GM12878 (cell line): ENCODE results near the gene PSMD4. TPM values are rescaled to one million over a fixed set of nuclear protein-coding genes. Genes with fewer than 3 reads are reported as not detected.

ENCODE experiments used
- ATAC-seq: fragments of 200-7000 bp; cut with Tn5 transposase; 3 replicates; pipeline ENCODE4 v1.9.1; 2020; ENCODE audit warnings: mild to moderate bottlenecking, moderate library complexity
- BruUV-seq: library from RNA; stranded (reverse); fragments of 400-500 nt; replicated peaks from 2 replicates; lab custom pipeline; 2021; lab: Mats Ljungman, UMichigan
- CTCF ChIA-PET: fragments of 300-600 bp; sonication (Branson Sonifier 250); formaldehyde crosslinking; extraction: SDS; loops from one replicate; lab custom pipeline; 2021; ENCODE audit warnings: inconsistent platforms; lab: Yijun Ruan, JAX
- POLR2A ChIA-PET: fragments of 350-600 bp; formaldehyde crosslinking; extraction: SDS; loops from one replicate; lab custom pipeline; 2021; ENCODE audit warnings: inconsistent platforms; lab: Charles Lee
- RAD21 ChIA-PET: fragments of 300-600 bp; sonication (Branson Sonifier 250); formaldehyde crosslinking; loops from one replicate; lab custom pipeline; 2023; ENCODE audit warnings: antibody characterized with exemption; ENCODE audit not compliant: unreplicated experiment; lab: Charles Lee
- SMC1A ChIA-PET: fragments of 300-600 bp; sonication (Branson Sonifier 250); formaldehyde crosslinking; loops from one replicate; lab custom pipeline; 2023; ENCODE audit not compliant: unreplicated experiment, uncharacterized antibody; lab: Charles Lee
- DNase-seq: peaks from one replicate; pipeline ENCODE4 v3.0.0-alpha.2; 2011; ENCODE audit warnings: low read depth, low spot score
- FAIRE-seq: peaks from 3 replicates; lab custom pipeline; 2011; peaks lifted over from hg19 to GRCh38; lab: Jason Lieb, UNC
- H2AFZ ChIP-seq: 2 replicates; pipeline ENCODE4 v1.6.0; 2011; ENCODE audit warnings: low read depth, low read length, control low read depth; ENCODE audit not compliant: control insufficient read depth
- H3K27ac ChIP-seq: 2 replicates; pipeline ENCODE4 v1.5.1; 2011; ENCODE audit warnings: control low read depth; ENCODE audit not compliant: control insufficient read depth, insufficient read depth
- H3K27me3 ChIP-seq, 2 experiments: replicated peaks in 1 of 2; 2 replicates each; pipeline versions ENCODE4 v1.6.0 to v1.6.1; 2011; ENCODE audit warnings: low read length in 1 of 2; ENCODE audit not compliant: control insufficient read depth in 2 of 2, insufficient read depth in 2 of 2
- H3K36me3 ChIP-seq, 2 experiments: 2 replicates each; pipeline ENCODE4 v1.5.1; 2011; ENCODE audit warnings: low read length in 1 of 2; ENCODE audit not compliant: control insufficient read depth in 2 of 2, insufficient read depth in 2 of 2
- H3K4me1 ChIP-seq: 2 replicates; pipeline ENCODE4 v1.6.1; 2011; ENCODE audit warnings: mild to moderate bottlenecking, low read length, moderate library complexity, mixed read lengths; ENCODE audit not compliant: control insufficient read depth, insufficient read depth
- H3K4me2 ChIP-seq: 2 replicates; pipeline ENCODE4 v1.6.0; 2011; ENCODE audit warnings: control low read depth; ENCODE audit not compliant: control insufficient read depth, insufficient read depth
- H3K4me3 ChIP-seq: fragments of 200-600 bp; sonication (generic); 2 replicates; pipeline ENCODE4 v1.5.1; 2016
- H3K79me2 ChIP-seq: 2 replicates; pipeline ENCODE4 v1.6.0; 2011; ENCODE audit warnings: low read length; ENCODE audit not compliant: control insufficient read depth, insufficient read depth
- H3K9ac ChIP-seq: 2 replicates; pipeline ENCODE4 v1.8.0; 2011; ENCODE audit warnings: low read length, control low read depth, mixed read lengths; ENCODE audit not compliant: control insufficient read depth, insufficient read depth
- H3K9me3 ChIP-seq: replicated peaks from 3 replicates; pipeline ENCODE4 v1.5.1; 2011; ENCODE audit warnings: mild to moderate bottlenecking, low read length; ENCODE audit not compliant: control insufficient read depth, insufficient read depth
- H4K20me1 ChIP-seq: 2 replicates; pipeline ENCODE4 v1.6.0; 2011; ENCODE audit not compliant: control insufficient read depth, insufficient read depth
- BHLHE40 ChIP-seq, 2 experiments: fragments of 450-650 bp in 1 of 2; IDR thresholded peaks; 2 replicates each; pipeline ENCODE4 v1.6.1; 2011 to 2017; ENCODE audit warnings: low read depth in 2 of 2, borderline replicate concordance in 1 of 2, improper control_type of control experiment in 1 of 2, low read length in 1 of 2, mild to moderate bottlenecking in 1 of 2
- CHD2 ChIP-seq: IDR thresholded peaks from 2 replicates; pipeline ENCODE4 v1.6.1; 2011; ENCODE audit warnings: low read depth, low read length, improper control_type of control experiment, borderline replicate concordance
- CREB1 ChIP-seq: IDR thresholded peaks from 2 replicates; pipeline ENCODE4 v1.6.1; 2012; ENCODE audit warnings: low read depth, mild to moderate bottlenecking, inconsistent platforms
- LARP7 ChIP-seq: fragments of 450-650 bp; IDR thresholded peaks from 2 replicates; pipeline ENCODE4 v1.6.1; 2017; ENCODE audit warnings: mild to moderate bottlenecking
- MXI1 ChIP-seq: fragments of 150-350 bp; IDR thresholded peaks from 2 replicates; pipeline ENCODE4 v1.6.1; 2011; ENCODE audit warnings: low read depth, mild to moderate bottlenecking, inconsistent platforms, low read length, improper control_type of control experiment
- NR2F1 ChIP-seq: fragments of 450-650 bp; conservative IDR thresholded peaks from 2 replicates; pipeline ENCODE4 v1.6.1; 2017; ENCODE audit warnings: mild to moderate bottlenecking
- SREBF1 ChIP-seq: IDR thresholded peaks from 2 replicates; pipeline ENCODE4 v1.6.1; 2012; ENCODE audit warnings: mild to moderate bottlenecking, low read length
- SREBF2 ChIP-seq: IDR thresholded peaks from 2 replicates; pipeline ENCODE4 v1.6.1; 2012; ENCODE audit warnings: mild to moderate bottlenecking, low read length
- WRNIP1 ChIP-seq: IDR thresholded peaks from 2 replicates; pipeline ENCODE4 v1.6.1; 2011; ENCODE audit warnings: low read depth, low read length, improper control_type of control experiment, borderline replicate concordance
- ZZZ3 ChIP-seq: IDR thresholded peaks from 2 replicates; pipeline ENCODE4 v1.6.1; 2011; ENCODE audit warnings: low read depth; ENCODE audit not compliant: control insufficient read depth, insufficient read length
- WGBS: methylation state at CpG from one replicate; pipeline ENCODE4 v1.1.6; 2016; ENCODE audit warnings: low lambda C conversion rate; ENCODE audit not compliant: insufficient replicate concordance, insufficient coverage; ENCODE audit errors: missing lambda C conversion rate; 5-methylcytosine and 5-hydroxymethylcytosine counted together
- in situ Hi-C: fragments of 300-500 bp; cut with MboI; formaldehyde crosslinking; loops from 9 replicates; pipeline ENCODE4 v1.14.3; 2018; ENCODE audit warnings: mixed read lengths
- intact Hi-C: fragments of 100-400 bp; cut with micrococcal nuclease; formaldehyde crosslinking; loops from one replicate; pipeline ENCODE4 v1.14.2; 2022; ENCODE audit not compliant: unreplicated experiment
- polyA plus RNA-seq, 11 experiments: library from polyadenylated mRNA; depleted of rRNA in 4 of 11; unstranded in 6 of 11; stranded (reverse) in 5 of 11; fragments of >200 nt; fragmentation: Nextera tagmentation in 4 of 11; fragmentation: Illumina TruSeq in 1 of 11; extraction: Ambion mirVana in 4 of 11; extraction: Trizol in 1 of 11; gene quantifications; 1 replicate in 1 of 11; 2 replicates in 10 of 11; pipeline versions ENCODE4 v1.2.1 to v1.2.3, GENCODE V29; 2011 to 2016; ENCODE audit warnings: inconsistent platforms in 2 of 11, missing spikeins in 2 of 11, low read depth in 1 of 11
- total RNA-seq, 4 experiments: library from RNA; depleted of rRNA in 3 of 4; stranded (reverse); fragments of >200 nt in 3 of 4; fragmentation: Illumina TruSeq in 1 of 4; extraction: Trizol in 1 of 4; gene quantifications; 2 replicates each; pipeline versions ENCODE4 v1.2.1 to v1.2.3, GENCODE V29; 2013 to 2021
- TF ChIP-seq, protein P1 (sequence below): IDR thresholded peaks from 2 replicates; pipeline ENCODE4 v1.6.1; 2011; ENCODE audit warnings: low read depth, low read length, improper control_type of control experiment, borderline replicate concordance
- TF ChIP-seq, protein P2 (sequence below): IDR thresholded peaks from 2 replicates; pipeline ENCODE4 v1.6.1; 2012; ENCODE audit warnings: mild to moderate bottlenecking, low read depth, low read length

Gene PSMD4
- total and polyA plus RNA-seq, 10 of the 15 experiments (the other 5 are each of a cell fraction or from before 2014, with no cell fraction given), result 129 to 281 (median 188) TPM

DNA sequence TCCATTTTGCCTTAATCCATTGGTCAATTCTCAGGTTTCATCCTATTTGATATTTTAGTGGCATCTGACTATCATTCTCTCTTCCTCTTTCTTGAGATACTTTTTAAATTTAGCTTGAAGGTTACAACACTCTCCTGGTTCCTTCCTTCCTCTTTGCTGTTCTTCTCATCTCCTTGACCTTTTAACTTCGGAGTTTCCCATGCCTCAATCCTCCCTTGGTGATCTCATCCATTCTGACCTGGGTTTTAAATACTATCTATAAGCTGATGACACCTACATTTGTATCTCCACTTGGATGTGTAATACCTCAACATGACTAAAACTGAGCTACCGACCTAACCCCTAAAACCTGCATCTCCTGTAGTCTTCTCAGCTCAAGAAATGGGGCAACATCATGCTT is 22.7 kb downstream of the PSMD4 start (continued):
- peak; percentile 64; the same call in 1 of the 2 replicates for TF ChIP-seq CREB1

DNA sequence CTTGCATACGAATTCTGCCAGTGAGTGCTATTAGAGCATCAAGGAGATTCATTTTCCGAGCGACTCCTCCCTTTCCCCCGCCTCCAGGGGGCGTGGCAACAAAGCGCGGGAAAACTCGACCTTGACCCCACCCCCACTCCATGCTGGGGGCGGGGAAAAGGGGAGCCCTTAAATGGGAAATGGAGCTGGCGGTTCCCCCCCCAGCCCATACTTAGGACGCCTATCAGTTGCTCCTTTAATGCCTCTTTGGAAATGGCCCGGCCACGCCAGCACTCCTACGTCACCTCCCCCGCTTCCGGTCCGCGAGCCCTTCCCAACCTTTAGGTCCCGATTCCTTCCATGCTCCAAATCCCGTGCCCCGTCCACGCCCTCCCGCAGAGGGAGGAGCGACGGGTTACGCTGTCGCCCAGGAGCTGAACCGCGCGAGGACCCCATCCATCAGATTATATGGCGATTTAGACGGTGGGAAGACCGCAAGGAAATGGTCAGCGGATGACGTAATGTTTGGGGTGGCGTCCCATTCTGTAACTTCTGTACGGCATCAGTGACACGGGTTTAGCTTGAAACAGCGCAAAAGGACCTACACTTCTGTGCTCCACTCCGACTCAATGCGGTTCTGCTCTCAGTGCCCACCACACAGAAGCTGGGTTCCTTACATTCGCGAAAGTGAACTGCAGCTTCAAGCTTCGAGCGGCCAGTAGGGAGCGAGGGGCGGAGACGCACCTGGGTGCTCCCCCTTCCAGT is 26.9 kb downstream of the PSMD4 start:
- Histone ChIP-seq H3K9ac (peak overlapping the region; percentile 98), H3K79me2 (peaks cover 32% of the 10 kb centered on the region), H3K27me3 (no peaks in the 10 kb centered on the region), H3K9me3 (no peaks in the 10 kb centered on the region), H3K36me3 (peaks cover 4 to 6% of the 10 kb centered on the region in 2 experiments; a peak in 3 of 4 replicates), H3K4me1 (peaks cover 26% of the 10 kb centered on the region), H3K4me3 (peak overlapping the region; percentile 99), H2AFZ (peak overlapping the region; percentile 91), H3K4me2 (peak overlapping the region; percentile 91), H4K20me1 (no peaks in the 10 kb centered on the region), H3K27ac (peak overlapping the region; percentile 100)
- FAIRE-seq (no peak), ATAC-seq (peak; percentile 57), DNase-seq (peak; percentile 85)
- in situ Hi-C loops, result no loop called here
- intact Hi-C loops, result loop anchor here (1.0 to 2.0 kb wide), 5 partner anchors 27 to 118 kb away; partner anchors contain the start of genes PIP5K1A, PSMB4, PSMD4 and VPS72
- ChIA-PET POLR2A (interaction anchor here (0.6 to 3.6 kb wide), 18 partner anchors 19 to 356 kb away, joined by 3 to 32 read pairs (median 4); partner anchors contain the start of genes LYSMD1, PI4KB, PSMB4 and PSMD4), SMC1A (interaction anchor here (0.7 to 1.9 kb wide), 11 partner anchors 9 to 117 kb away, joined by 3 to 7 read pairs (median 3); partner anchors contain the start of genes PI4KB and VPS72), RAD21 (interaction anchor here (0.5 to 2.2 kb wide), 13 partner anchors 20 to 355 kb away, joined by 3 to 14 read pairs (median 5); partner anchors contain the start of genes MLLT11, PI4KB, PSMB4 and PSMD4), CTCF (interaction anchor here (0.6 to 2.0 kb wide), 20 partner anchors 15 to 179 kb away, joined by 3 to 14 read pairs (median 6); partner anchors contain the start of genes PI4KB, PSMB4, PSMD4 and VPS72)
- TSS peak; percentile 95 for BruUV-seq
- WGBS, result under 1% methylated on average over 48 of the region's 48 CpGs
- no peak for TF ChIP-seq WRNIP1
- TF ChIP-seq, protein P1, sequence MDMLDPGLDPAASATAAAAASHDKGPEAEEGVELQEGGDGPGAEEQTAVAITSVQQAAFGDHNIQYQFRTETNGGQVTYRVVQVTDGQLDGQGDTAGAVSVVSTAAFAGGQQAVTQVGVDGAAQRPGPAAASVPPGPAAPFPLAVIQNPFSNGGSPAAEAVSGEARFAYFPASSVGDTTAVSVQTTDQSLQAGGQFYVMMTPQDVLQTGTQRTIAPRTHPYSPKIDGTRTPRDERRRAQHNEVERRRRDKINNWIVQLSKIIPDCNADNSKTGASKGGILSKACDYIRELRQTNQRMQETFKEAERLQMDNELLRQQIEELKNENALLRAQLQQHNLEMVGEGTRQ, result no peak
- TF ChIP-seq SREBF2, result peak; percentile 37; the same call in 1 of the 2 replicates
- TF ChIP-seq ZZZ3, result no peak
- TF ChIP-seq BHLHE40 (IDR thresholded peaks at IDR 0.05; ENCODE audit: borderline replicate concordance in 1 of 2, low read depth in 2 of 2, low read length in 1 of 2), result peak; percentile 56 to 85; a peak in 2 of 4 replicates
- TF ChIP-seq CHD2, result peak; percentile 60; the same call in 1 of the 2 replicates
- TF ChIP-seq MXI1, result 0 out of 2 replicates have a peak, but pooled peaks have one; percentile 15
- TF ChIP-seq, protein P2, sequence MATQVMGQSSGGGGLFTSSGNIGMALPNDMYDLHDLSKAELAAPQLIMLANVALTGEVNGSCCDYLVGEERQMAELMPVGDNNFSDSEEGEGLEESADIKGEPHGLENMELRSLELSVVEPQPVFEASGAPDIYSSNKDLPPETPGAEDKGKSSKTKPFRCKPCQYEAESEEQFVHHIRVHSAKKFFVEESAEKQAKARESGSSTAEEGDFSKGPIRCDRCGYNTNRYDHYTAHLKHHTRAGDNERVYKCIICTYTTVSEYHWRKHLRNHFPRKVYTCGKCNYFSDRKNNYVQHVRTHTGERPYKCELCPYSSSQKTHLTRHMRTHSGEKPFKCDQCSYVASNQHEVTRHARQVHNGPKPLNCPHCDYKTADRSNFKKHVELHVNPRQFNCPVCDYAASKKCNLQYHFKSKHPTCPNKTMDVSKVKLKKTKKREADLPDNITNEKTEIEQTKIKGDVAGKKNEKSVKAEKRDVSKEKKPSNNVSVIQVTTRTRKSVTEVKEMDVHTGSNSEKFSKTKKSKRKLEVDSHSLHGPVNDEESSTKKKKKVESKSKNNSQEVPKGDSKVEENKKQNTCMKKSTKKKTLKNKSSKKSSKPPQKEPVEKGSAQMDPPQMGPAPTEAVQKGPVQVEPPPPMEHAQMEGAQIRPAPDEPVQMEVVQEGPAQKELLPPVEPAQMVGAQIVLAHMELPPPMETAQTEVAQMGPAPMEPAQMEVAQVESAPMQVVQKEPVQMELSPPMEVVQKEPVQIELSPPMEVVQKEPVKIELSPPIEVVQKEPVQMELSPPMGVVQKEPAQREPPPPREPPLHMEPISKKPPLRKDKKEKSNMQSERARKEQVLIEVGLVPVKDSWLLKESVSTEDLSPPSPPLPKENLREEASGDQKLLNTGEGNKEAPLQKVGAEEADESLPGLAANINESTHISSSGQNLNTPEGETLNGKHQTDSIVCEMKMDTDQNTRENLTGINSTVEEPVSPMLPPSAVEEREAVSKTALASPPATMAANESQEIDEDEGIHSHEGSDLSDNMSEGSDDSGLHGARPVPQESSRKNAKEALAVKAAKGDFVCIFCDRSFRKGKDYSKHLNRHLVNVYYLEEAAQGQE, result no peak
- TF ChIP-seq LARP7, result 0 out of 2 replicates have a peak, but pooled peaks have one; percentile 53
- 0 out of 2 replicates have a peak, but pooled peaks have one; percentile 9 for TF ChIP-seq SREBF1
- TF ChIP-seq NR2F1, result peak; percentile 87
